GM21825 (cell line): ENCODE results near the gene PNPLA6.
"Not testable (repeated sequence)": the region's sequence is repeated elsewhere in the genome, so short reads cannot be mapped to it uniquely, and the experiment has no call there.

Experiments used
- ATAC-seq: cut with Tn5 transposase; IDR thresholded peaks from one replicate; pipeline ENCODE4 v1.9.1; 2021; ENCODE audit warnings: mild to moderate bottlenecking, moderate library complexity; ENCODE audit not compliant: unreplicated experiment

PNPLA6 gene

DNA sequence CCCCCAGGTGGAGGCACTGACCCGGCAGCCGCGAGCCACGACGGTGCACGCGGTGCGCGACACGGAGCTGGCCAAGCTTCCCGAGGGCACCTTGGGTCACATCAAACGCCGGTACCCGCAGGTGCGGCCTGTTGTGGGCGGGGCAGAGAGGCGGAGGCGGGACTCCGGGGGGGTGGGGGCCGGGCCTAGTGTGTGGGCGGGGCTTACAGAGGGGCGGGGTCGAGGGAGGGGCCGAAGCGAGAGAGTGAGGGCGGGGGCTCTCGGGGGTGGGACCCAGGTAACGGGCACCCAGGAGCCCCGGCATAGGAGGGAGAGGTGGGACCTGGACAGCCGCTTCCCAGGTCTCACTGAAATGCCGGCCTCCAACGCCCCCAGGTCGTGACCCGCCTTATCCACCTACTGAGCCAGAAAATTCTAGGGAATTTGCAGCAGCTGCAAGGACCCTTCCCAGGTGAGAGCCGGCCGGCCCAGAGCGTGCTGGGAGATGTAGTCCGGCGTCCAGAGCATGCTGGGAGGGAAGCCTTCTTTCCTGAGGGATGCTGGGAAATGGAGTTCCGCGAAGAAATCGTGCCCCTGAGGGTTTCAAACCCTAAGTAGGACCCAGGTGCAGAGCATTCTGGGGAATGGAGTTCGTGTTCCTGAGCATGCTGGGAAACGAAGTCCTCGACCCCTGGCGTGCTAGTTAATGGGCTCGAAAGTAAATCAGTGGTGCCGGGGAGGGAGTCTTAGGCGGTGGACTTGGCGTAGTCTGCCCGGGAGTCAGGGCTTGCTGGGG, 15.7 kb downstream of the PNPLA6 start:
- no peak for ATAC-seq

DNA sequence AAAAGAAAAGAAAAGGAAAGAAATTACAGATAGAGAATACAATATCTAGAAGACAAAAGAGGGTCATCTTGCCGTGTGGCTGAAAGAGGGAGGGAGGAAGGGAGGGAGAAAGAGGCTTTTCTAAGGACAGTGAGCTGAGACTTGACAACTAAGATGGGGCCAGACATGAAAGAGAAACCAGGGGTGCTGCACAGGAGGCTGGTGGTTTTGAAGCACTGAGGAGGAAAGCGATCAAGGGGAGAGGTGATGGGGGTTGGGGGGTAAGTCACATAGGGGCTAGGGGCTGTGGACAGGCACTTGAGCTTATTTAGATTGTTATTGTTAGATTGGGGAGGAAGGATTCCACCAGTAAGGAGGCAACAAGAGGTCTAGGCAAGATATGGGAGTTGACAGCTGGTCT, 17.3 kb downstream of the PNPLA6 start:
- ATAC-seq, result no peak

DNA sequence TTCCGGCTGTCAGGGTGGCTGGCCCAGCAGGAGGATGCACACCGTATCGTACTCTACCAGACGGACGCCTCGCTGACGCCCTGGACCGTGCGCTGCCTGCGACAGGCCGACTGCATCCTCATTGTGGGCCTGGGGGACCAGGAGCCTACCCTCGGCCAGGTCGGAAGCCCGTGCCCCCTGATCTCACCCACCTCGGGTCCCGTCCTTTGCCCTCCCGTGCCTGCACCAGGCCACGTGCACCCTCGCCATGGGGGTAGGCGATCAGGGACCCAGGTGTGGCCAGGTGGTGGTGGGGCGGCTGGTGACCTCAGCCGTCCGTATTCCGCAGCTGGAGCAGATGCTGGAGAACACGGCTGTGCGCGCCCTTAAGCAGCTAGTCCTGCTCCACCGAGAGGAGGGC, 19.0 kb downstream of the PNPLA6 start:
- ATAC-seq, result no peak

DNA sequence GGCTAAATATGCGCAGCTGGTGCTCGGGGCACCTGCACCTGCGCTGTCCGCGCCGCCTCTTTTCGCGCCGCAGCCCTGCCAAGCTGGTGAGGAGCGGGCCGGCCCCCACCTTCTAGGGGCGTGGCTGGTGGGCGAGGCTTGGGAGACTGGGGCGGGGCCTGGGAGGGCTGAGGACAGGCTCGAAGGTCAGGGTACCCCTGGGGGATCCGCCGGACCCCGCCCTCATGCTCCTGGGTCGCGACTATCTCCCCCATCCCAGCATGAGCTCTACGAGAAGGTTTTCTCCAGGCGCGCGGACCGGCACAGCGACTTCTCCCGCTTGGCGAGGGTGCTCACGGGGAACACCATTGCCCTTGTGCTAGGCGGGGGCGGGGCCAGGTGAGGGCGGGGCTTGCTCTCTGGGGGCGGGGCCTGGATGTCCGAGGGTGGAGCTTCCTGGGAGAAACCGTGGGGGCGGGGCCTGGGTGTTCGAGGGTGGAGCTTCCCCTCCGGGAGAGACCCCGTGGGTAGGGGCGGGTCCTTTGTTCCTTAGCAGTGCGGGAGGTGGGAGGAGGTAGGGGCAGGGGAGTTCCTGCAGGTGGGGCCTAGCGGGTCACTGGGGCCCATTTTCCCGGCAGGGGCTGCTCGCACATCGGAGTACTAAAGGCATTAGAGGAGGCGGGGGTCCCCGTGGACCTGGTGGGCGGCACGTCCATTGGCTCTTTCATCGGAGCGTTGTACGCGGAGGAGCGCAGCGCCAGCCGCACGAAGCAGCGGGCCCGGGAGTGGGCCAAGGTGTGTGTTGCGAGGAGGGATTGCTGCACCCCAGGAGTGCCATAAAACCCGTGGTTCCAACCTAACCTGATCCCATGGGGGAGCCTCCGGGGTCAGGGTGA, 19.7 kb downstream of the PNPLA6 start:
- no peak for ATAC-seq

DNA sequence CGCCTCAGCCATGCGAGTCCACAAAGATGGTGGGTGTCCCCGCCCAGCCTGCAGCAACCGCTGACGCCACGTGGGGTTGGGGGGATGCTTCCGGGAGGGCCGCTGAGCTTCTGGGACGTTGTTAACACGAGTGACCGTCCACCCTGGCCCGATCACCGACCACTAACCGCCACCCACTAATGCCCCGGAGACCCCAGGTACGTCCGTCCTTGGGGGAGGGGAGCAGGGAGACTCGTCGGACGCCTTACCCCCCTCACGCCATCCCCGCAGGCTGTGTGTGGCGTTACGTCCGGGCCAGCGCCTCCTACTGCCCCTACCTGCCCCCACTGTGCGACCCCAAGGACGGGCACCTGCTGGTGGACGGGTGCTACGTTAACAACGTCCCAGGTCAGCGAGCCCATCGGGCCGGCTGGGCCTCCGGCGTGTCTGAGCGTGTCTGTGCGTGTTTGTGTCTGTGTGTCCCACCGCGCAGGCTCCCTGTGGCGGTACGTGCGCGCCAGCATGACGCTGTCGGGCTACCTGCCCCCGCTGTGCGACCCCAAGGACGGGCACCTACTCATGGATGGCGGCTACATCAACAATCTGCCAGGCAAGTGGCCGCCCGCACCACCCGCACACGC, 21.3 kb downstream of the PNPLA6 start:
- no peak for ATAC-seq

DNA sequence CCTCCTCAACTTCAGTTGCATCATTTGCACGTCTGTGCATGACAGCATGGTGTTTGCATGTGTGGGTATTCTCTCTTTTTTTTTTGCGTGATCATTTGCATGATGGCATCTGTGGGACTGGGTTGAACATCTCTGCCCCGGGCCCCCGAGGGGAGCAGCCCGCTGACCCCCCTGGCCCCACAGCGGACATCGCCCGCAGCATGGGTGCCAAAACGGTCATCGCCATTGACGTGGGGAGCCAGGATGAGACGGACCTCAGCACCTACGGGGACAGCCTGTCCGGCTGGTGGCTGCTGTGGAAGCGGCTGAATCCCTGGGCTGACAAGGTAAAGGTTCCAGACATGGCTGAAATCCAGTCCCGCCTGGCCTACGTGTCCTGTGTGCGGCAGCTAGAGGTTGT, 23.1 kb downstream of the PNPLA6 start:
- ATAC-seq, result no peak

DNA sequence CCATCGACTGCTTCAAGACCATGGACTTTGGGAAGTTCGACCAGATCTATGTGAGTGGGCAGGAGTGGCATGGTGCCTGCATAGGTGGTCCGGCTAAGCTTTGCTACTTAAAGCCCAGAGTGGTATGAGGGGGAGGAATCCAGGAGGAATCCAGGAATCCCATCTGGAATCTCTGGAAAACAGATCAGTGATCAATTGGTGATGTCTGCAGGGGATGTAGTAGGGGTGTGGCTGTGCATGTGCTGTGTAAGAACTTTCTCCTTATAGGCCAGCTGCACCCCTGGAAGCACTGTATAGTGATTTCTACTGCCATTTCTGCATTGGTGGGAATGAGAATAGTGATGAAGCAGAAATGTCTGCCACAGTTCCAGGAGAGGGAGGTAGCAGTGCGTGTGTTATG, 23.6 kb downstream of the PNPLA6 start:
- ATAC-seq, result no peak

DNA sequence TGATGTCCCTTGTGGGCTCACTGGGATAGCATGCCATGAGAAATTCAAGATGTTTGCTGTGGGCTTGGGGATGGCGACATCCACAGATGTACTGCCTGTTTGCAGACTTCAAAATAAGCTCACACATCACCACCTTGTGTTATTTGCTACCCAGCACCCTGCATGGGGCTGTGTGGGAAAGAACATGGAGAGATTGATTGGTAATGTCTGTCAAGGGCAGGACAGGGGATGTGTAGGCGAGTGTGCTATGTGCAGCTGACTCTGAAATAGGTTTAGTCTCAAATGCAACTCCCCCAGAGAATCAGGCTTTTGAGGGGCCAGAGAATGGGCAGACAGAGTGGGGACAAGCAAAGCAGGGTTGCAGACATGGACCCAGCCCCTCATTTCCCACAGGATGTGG, 24.7 kb downstream of the PNPLA6 start:
- no peak for ATAC-seq

DNA sequence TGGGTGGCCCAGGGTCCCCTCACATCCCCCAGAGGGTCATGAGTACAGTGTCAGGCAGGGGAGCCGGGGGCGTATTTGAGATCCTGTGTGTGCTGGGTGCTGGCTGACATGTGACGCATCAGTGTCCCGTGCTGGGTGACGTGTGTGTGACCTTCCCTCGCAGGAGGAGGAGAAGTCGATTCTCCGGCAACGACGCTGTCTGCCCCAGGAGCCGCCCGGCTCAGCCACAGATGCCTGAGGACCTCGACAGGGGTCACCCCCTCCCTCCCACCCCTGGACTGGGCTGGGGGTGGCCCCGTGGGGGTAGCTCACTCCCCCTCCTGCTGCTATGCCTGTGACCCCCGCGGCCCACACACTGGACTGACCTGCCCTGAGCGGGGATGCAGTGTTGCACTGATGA, 25.8 kb downstream of the PNPLA6 start:
- ATAC-seq, result no peak

DNA sequence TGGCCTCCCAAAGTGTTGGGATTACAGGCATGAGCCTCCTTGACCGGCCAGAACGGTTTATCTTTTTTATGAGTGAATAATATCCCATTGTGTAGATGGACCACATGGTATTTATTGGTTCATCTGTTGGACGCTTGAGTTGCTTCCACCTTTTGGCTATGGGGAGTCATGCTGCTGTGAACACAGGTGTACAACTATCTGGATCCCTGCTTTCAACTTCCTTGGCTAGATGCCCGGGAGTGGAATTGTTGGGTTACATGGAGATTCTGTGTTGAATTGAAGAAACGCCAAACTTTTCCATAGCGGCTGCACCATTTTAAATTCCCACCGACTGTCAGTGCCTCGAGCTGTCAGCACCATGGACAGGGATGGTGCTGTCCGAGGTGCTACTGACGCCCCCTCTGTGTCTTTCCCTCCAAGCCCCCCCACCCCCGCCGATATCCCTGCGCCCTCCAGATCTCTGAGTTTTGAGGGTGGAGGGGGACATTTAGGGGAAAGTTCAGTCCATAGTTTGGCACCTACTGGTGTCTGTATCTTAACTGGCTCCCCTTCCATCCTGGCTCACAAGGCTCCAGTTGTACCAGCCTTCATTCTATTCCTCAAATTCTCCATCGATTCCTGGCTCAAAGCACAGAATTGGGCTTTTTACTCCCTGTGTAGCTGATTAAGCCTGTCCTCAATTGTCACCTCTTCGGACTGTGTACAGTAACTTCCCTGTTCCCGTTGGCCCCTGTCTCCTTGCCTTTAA, 27.3 kb downstream of the PNPLA6 start:
- ATAC-seq, result no peak

DNA sequence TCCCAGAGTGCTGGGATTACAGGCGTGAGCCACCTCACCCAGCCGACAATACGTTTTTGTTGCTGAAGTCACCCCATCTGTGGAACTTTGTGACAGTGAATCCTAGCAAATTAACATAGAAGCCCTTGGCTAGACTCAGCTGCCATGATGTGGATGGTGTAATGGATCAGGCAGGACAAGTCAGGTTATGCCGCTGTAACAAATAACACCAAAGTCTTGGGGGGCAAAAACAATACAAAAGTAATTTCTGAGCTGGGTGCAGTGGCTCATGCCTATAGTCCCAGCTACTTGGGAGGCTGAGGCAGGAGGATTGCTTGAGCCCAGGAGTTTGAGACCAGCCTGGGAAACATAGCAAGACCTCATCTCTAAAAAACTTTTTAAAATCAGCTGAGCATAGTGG, 29.3 kb downstream of the PNPLA6 start:
- no peak for ATAC-seq

DNA sequence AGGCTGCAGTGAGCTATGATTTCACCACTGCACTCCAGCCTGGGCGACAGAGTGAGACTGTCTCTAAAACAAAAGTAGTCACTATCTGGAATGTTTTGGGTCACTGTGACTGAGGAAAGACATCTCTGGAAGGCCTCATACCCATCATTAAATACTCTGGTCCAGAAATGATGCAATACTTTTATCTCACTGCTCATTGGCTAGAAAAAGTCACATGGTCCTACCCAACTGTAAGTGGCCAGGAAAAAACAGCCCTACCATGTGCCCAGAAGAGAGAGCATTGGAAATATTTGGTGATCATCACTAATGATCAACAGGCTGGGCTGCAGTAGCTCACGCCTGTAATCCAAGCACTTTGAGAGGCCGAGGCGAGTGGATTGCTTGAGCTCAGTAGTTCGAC, 29.8 kb downstream of the PNPLA6 start:
- no peak for ATAC-seq

DNA sequence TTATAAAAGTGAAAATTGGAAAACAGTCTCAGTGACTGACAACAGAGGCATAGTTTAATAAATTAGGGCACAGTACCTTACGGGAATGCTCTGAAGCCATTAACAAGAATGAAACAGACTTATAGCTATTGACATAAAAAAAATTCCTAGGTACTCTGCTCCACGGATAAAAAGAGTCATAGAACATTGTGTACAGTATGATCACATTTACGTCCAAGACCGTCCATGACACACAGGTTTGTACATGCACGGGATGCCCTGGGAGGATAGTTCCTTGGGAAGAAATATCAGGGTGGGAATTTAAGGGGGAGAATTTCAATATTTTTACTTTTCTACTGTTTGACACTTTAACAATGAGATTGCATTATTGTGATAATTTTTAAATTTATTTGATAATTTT, 35.2 kb downstream of the PNPLA6 start:
- no peak for ATAC-seq

DNA sequence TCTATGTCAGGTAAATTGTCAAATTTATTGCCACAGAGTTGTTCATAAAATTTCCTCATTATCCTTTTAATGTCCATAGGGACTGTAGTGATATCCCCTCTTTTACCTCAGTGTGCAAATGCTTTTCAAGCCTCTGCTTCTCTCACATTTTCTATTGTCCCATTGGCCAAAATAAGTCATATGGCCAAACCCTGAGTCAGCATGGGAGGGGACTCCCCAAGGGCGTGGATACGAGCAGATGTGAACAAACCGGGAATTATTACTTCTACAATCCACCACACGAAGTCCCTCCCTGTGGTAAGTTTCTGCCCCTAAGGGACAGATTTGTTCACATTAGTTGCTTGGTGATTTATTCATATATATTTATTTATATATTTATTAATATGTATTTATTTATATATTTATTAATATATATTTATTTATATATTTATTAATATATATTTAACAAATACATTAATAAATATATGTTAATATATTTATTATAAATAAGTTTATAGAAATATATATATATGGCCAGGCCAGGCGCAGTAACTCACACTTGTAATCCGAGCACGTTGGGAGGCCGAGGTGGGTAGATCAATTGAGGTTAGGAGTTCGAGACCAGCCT, 40.0 kb downstream of the PNPLA6 start:
- no peak for ATAC-seq

DNA sequence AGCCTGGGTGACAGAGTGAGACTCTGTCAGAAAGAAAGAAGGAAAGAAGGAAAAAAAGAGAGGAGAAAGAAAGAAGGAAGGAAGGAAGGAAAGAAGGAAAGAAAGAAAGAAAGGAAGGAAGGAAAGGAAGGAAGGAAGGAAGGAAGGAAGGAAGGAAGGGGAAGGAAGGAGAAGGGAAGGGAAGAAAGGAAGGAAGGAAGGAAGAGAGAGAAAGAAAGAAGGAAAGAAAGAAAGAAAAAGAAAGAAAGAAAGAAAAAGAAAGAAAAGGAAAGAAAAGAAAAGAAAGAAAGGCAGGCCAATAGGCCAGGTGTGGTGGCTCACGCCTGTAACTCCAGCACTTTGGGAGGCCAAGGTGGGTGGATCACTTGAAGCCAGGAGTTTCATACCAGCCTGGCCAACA, 41.9 kb downstream of the PNPLA6 start:
- ATAC-seq, result not testable (repeated sequence)

DNA sequence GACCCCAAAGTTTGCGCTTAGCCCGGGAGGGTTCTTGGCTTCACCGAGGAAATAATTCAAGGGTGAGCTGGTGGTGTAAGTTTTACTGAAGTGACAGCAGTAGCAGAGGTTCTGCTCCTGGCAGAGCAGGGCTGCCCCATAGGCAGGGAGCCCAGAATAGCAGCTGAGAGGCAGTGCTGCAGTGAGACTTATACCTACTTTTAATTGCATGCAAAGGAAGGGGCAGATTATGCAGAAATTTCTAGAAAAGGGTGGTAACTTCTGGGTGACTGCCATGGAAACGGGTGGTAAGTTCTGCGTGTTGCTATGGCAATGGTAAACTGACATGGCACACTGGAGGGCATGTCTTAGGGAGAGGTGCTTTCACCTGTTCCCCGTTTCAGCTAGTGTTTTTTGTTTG, 42.6 kb downstream of the PNPLA6 start:
- ATAC-seq, result no peak

DNA sequence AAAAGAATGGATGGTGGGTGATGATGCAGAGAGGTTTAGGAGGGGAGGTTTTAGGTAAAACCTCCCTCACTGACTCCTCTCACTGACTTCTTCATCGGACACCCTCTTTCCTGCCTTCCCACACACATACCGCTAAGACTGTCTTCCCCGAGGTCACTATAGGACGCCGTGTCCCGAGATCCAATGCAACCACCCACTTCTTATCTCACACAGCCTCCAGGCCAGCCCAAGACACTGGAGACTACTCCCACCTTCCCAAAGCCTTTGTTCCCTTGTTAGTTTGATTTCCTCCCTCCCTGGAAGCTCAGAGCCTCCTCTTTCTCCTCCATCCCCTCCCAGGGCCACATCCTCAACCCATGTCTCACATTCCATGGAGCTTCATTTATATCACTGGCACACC, 43.7 kb downstream of the PNPLA6 start:
- no peak for ATAC-seq

DNA sequence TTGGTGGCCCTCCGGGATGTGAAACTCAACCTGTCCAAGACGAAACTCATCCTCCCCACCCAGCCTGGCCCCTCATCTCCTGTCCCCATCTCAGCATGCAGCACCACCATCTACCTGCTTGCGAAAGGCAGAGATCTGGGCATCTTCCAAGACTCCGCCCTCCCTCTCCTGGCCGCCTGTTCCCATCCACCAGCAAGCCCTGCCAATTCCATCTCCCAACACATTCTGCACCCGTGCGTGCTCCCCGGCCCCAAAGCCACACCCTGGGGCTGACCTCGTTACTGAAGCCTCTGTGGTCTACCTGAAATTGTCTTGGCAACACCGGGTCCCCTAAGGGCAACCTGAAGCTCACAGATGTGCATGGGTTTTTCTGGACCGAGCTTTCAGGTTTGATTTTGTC, 46.9 kb downstream of the PNPLA6 start:
- no peak for ATAC-seq

DNA sequence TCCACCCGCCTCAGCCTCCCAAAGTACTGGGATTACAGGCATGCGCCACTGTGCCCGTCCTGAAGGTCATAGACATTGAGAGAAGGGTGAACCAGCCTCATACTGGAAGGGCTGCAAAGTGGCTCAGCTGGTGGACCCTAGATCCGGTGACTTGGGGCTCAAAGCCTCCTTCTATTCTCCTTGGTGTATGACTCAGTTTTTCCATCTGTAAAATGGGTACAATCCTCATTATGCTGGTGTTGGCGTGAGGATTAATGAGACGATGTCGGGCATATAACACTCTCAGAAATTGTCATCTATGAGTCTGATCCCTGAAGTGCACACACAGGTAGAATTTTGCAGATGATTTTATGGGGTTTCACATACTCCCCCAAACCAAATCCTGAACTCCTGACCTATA, 54.3 kb downstream of the PNPLA6 start:
- no peak for ATAC-seq

DNA sequence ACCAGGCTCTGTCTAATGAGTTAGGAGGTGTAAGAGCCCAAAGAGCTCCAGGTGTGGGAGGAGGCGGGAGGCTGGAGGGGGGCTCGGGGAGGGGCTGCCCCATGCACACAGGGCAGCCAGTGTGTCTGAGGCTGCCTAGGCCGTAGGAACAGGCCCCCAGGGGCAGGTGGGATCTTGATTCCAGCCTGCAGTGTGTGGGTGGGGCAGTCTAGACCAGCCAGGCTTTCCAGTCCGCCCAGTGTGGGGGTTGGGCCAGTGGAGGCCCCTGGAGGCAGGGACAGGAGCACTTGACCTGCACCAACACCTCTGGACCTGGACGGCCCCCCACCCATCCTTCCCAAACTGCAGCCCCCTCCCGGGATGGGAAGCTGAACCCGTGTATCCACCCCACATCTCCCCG, 54.7 kb downstream of the PNPLA6 start:
- ATAC-seq, result no peak
